Mesendoderm (in vitro differentiated cells): ENCODE results near the gene CNTNAP4.

Experiments used
- DNase-seq: peaks from one replicate; pipeline ENCODE4 v3.0.0; 2013
- H2AK5ac ChIP-seq: 2 replicates; pipeline ENCODE4 v1.6.1; 2013; ENCODE audit warnings: low read length, inconsistent platforms
- H2BK120ac ChIP-seq: 2 replicates; pipeline ENCODE4 v1.6.1; 2013; ENCODE audit warnings: low read depth, mild to moderate bottlenecking, low read length, moderate library complexity, mixed read lengths
- H2BK15ac ChIP-seq: replicated peaks from 2 replicates; pipeline ENCODE4 v1.6.1; 2013; ENCODE audit warnings: low read depth, mild to moderate bottlenecking, moderate library complexity
- H2BK5ac ChIP-seq: 2 replicates; pipeline ENCODE4 v1.6.1; 2013; ENCODE audit warnings: low read length, inconsistent platforms
- H3K18ac ChIP-seq: 2 replicates; pipeline ENCODE4 v1.6.1; 2013; ENCODE audit warnings: mild to moderate bottlenecking, low read length, mixed read lengths
- H3K23ac ChIP-seq: one replicate; pipeline ENCODE4 v1.6.1; 2013; ENCODE audit warnings: low read length
- H3K27ac ChIP-seq: 2 replicates; pipeline ENCODE4 v1.5.1; 2013; ENCODE audit warnings: low read depth, mild to moderate bottlenecking, inconsistent platforms, low read length, moderate library complexity
- H3K27me3 ChIP-seq: 2 replicates; pipeline ENCODE4 v1.6.1; 2013; ENCODE audit warnings: low read length, control low read depth, mild to moderate bottlenecking, inconsistent platforms; ENCODE audit not compliant: insufficient read depth, poor library complexity
- H3K36me3 ChIP-seq: 2 replicates; pipeline ENCODE4 v1.6.1; 2013; ENCODE audit warnings: low read length, inconsistent platforms; ENCODE audit not compliant: control insufficient read depth, insufficient read depth
- H3K4ac ChIP-seq: one replicate; pipeline ENCODE4 v1.6.1; 2013; ENCODE audit warnings: low read depth, mild to moderate bottlenecking, low read length, moderate library complexity
- H3K4me1 ChIP-seq: 2 replicates; pipeline ENCODE4 v1.6.1; 2013; ENCODE audit warnings: low read depth, low read length, inconsistent platforms; ENCODE audit not compliant: control insufficient read depth
- H3K4me2 ChIP-seq: 2 replicates; pipeline ENCODE4 v1.6.1; 2013; ENCODE audit warnings: low read length
- H3K4me3 ChIP-seq: 2 replicates; pipeline ENCODE4 v1.5.1; 2013; ENCODE audit warnings: mild to moderate bottlenecking, low read length
- H3K56ac ChIP-seq: one replicate; pipeline ENCODE4 v1.6.1; 2013; ENCODE audit warnings: low read length
- H3K79me1 ChIP-seq: 2 replicates; pipeline ENCODE4 v1.6.1; 2013; ENCODE audit warnings: low read length, inconsistent platforms
- H3K79me2 ChIP-seq: 2 replicates; pipeline ENCODE4 v1.6.1; 2013; ENCODE audit warnings: mild to moderate bottlenecking, low read length; ENCODE audit not compliant: control insufficient read depth, insufficient read depth
- H3K9ac ChIP-seq: 2 replicates; pipeline ENCODE4 v1.6.1; 2013; ENCODE audit warnings: low read length, inconsistent platforms
- H4K5ac ChIP-seq: one replicate; pipeline ENCODE4 v1.6.1; 2013; ENCODE audit warnings: low read length
- H4K8ac ChIP-seq: one replicate; pipeline ENCODE4 v1.6.1; 2013; ENCODE audit warnings: low read depth, mild to moderate bottlenecking, control low read depth, low read length, moderate library complexity
- WGBS: extraction: QIAGEN DNeasy Blood & Tissue Kit; methylation state at CpG from one replicate; pipeline ENCODE4 v1.1.7; 2013; ENCODE audit warnings: low lambda C conversion rate, missing lambda C conversion rate; ENCODE audit not compliant: insufficient coverage; ENCODE audit errors: extremely low coverage; 5-methylcytosine and 5-hydroxymethylcytosine counted together

CNTNAP4 gene

GRCh38 chr16:76293980-76294379 is 16.8 kb downstream of the CNTNAP4 start:
- Histone ChIP-seq H2AK5ac (no peak overlapping the region), H2BK15ac (no peak overlapping the region), H3K9ac (no peak overlapping the region), H3K4me3 (no peak overlapping the region), H3K4ac (no peak overlapping the region), H3K4me2 (no peak overlapping the region), H2BK5ac (no peak overlapping the region), H3K27ac (no peak overlapping the region), H4K8ac (no peak overlapping the region), H3K4me1 (no peaks in the 10 kb centered on the region), H2BK120ac (no peak overlapping the region), H3K18ac (no peak overlapping the region), H3K27me3 (no peaks in the 10 kb centered on the region), H4K5ac (no peak overlapping the region), H3K23ac (no peak overlapping the region), H3K79me1 (no peaks in the 10 kb centered on the region), H3K56ac (no peak overlapping the region), H3K79me2 (no peaks in the 10 kb centered on the region), H3K36me3 (no peaks in the 10 kb centered on the region)
- WGBS, result no CpG with 5 or more reads among the region's 3 CpGs
- DNase-seq, result no peak

DNA sequence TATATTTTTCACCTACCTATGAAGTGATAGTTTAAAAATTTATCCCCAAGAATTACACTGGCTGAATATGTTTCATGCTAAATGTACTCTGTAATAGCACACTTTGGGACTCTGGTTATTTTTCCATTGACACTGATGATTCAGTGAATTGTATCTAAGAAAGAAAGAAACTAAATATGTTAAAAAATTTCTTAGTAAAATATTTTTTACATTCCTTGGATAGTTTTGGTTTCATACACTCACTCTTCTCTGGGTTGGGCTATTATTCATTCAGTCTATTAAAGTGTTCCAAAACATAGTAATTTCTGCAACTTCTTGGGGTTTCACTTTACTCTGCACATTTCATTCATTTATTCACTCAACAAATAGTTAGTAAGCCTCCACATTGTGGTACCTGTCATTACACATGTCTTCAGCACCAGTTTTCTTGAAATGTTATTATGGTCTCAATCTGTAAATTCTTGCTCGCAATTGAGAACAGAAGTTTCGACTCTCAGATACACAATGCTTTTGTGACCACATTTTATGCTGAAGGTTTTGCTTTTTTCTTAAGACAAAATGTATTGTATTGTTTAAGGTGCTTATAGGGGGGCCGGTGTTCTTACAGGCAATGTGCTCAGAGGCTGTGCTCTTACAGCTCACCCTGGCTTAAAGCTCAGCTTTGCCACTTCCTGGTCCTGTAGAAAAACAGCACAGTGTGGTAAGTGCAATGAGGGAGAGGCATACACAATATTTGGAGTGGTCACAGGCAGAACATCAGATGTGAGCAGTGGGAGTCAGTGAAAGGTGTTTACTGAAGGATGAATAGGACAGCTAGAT is 17.4 kb downstream of the CNTNAP4 start:
- no CpG with 5 or more reads among the region's 3 CpGs for WGBS
- Histone ChIP-seq H2BK120ac (no peak overlapping the region), H3K4me1 (no peaks in the 10 kb centered on the region)

GRCh38 chr16:76297941-76298340 is 20.7 kb downstream of the CNTNAP4 start:
- no peak overlapping the region for H3K23ac ChIP-seq
- H3K79me1 ChIP-seq, result no peaks in the 10 kb centered on the region
- no peaks in the 10 kb centered on the region for H3K27me3 ChIP-seq
- WGBS, result 100% methylated on average over 1 of the region's 3 CpGs
- no peak overlapping the region for H2BK5ac ChIP-seq
- no peak overlapping the region for H4K8ac ChIP-seq
- H3K36me3 ChIP-seq, result no peaks in the 10 kb centered on the region
- H2BK120ac ChIP-seq, result no peak overlapping the region
- no peak overlapping the region for H3K4ac ChIP-seq
- no peak overlapping the region for H4K5ac ChIP-seq
- no peak overlapping the region for H3K9ac ChIP-seq
- DNase-seq, result no peak
- no peak overlapping the region for H3K27ac ChIP-seq
- no peaks in the 10 kb centered on the region for H3K79me2 ChIP-seq
- no peak overlapping the region for H2BK15ac ChIP-seq
- no peak overlapping the region for H3K4me3 ChIP-seq
- H3K4me2 ChIP-seq, result no peak overlapping the region
- H3K56ac ChIP-seq, result no peak overlapping the region
- H3K4me1 ChIP-seq, result no peaks in the 10 kb centered on the region
- H3K18ac ChIP-seq, result no peak overlapping the region
- no peak overlapping the region for H2AK5ac ChIP-seq

More for the DNA sequence above, 17.4 kb downstream of the CNTNAP4 start:
- H3K4me2 ChIP-seq, result no peak overlapping the region
- H2BK15ac ChIP-seq, result no peak overlapping the region
- H4K5ac ChIP-seq, result no peak overlapping the region
- no peak overlapping the region for H2BK5ac ChIP-seq
- H3K9ac ChIP-seq, result no peak overlapping the region
- no peak overlapping the region for H2AK5ac ChIP-seq
- H3K79me1 ChIP-seq, result no peaks in the 10 kb centered on the region
- no peak overlapping the region for H4K8ac ChIP-seq
- H3K18ac ChIP-seq, result no peak overlapping the region
- H3K79me2 ChIP-seq, result no peaks in the 10 kb centered on the region
- H3K36me3 ChIP-seq, result no peaks in the 10 kb centered on the region
- H3K56ac ChIP-seq, result no peak overlapping the region
- H3K27me3 ChIP-seq, result no peaks in the 10 kb centered on the region
- no peak overlapping the region for H3K4me3 ChIP-seq
- no peak overlapping the region for H3K27ac ChIP-seq
- no peak for DNase-seq
- no peak overlapping the region for H3K23ac ChIP-seq
- no peak overlapping the region for H3K4ac ChIP-seq

DNA sequence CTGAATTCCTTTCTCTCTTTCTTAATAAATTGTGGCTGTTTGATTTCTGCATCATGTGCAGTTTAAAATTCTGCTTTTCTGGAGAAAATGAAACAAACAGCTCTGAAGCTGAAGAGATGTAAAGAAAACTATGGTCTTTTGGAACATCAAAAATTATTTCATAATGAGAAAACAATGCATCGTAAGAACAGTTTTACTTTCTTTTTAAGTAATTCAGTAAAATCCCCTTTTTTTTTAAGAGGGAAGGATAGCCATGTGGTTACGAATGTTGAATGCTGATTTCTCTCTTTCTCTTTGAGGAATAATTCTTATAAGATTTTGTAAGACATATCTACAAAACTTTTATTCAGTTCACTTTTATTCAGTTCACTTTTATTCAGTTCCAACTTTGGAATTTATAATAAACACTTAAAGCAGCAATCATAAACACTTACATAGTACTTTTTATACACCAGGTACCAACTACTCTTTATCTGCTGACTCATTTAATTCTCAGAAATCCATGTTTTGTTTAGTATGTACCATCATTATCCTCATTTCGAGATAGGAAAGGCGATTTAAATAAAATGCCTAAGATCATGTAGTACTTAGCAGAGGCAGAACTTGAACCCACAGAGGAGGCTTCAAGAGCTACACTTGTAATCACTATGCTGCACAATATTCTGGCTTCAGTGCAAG is 26.6 kb downstream of the CNTNAP4 start:
- H2AK5ac ChIP-seq, result no peak overlapping the region
- no peak overlapping the region for H3K27ac ChIP-seq
- H3K4ac ChIP-seq, result no peak overlapping the region
- no peaks in the 10 kb centered on the region for H3K79me2 ChIP-seq
- no peak overlapping the region for H3K56ac ChIP-seq
- H2BK5ac ChIP-seq, result no peak overlapping the region
- no peak for DNase-seq
- H2BK15ac ChIP-seq, result no peak overlapping the region
- no peak overlapping the region for H3K4me2 ChIP-seq
- H3K79me1 ChIP-seq, result no peaks in the 10 kb centered on the region
- H3K9ac ChIP-seq, result no peak overlapping the region
- H2BK120ac ChIP-seq, result no peak overlapping the region
- H3K18ac ChIP-seq, result no peak overlapping the region
- H3K4me3 ChIP-seq, result no peak overlapping the region
- WGBS, result no CpG with 5 or more reads among the region's 4 CpGs
- H3K23ac ChIP-seq, result no peak overlapping the region
- H3K36me3 ChIP-seq, result no peaks in the 10 kb centered on the region
- no peaks in the 10 kb centered on the region for H3K4me1 ChIP-seq
- H4K5ac ChIP-seq, result no peak overlapping the region
- H4K8ac ChIP-seq, result no peak overlapping the region
- H3K27me3 ChIP-seq, result no peaks in the 10 kb centered on the region

- H2BK120ac ChIP-seq, result no peak overlapping the region
- H3K4me1 ChIP-seq, result no peaks in the 10 kb centered on the region
- no peak overlapping the region for H4K5ac ChIP-seq
- H2AK5ac ChIP-seq, result no peak overlapping the region
- WGBS, result no CpG with 5 or more reads among the region's 14 CpGs
- no peak overlapping the region for H3K18ac ChIP-seq
- H3K36me3 ChIP-seq, result no peaks in the 10 kb centered on the region
- no peak overlapping the region for H2BK15ac ChIP-seq
- H4K8ac ChIP-seq, result no peak overlapping the region
- H2BK5ac ChIP-seq, result no peak overlapping the region
- H3K9ac ChIP-seq, result no peak overlapping the region
- H3K23ac ChIP-seq, result no peak overlapping the region
- no peaks in the 10 kb centered on the region for H3K79me2 ChIP-seq
- DNase-seq, result peak; percentile 22
- no peak overlapping the region for H3K4me2 ChIP-seq
- no peak overlapping the region for H3K4ac ChIP-seq
- no peak overlapping the region for H3K27ac ChIP-seq
- no peak overlapping the region for H3K4me3 ChIP-seq
- H3K56ac ChIP-seq, result no peak overlapping the region
- H3K27me3 ChIP-seq, result no peaks in the 10 kb centered on the region
- no peaks in the 10 kb centered on the region for H3K79me1 ChIP-seq
Observed at GRCh38 chr16:76309639-76310335, 32.6 kb downstream of the CNTNAP4 start.
